ENCODE results near the gene ANGPTL1.

ANGPTL1 gene, protein sequence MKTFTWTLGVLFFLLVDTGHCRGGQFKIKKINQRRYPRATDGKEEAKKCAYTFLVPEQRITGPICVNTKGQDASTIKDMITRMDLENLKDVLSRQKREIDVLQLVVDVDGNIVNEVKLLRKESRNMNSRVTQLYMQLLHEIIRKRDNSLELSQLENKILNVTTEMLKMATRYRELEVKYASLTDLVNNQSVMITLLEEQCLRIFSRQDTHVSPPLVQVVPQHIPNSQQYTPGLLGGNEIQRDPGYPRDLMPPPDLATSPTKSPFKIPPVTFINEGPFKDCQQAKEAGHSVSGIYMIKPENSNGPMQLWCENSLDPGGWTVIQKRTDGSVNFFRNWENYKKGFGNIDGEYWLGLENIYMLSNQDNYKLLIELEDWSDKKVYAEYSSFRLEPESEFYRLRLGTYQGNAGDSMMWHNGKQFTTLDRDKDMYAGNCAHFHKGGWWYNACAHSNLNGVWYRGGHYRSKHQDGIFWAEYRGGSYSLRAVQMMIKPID

GRCh38 chr1:178870944-178871343, at the start of gene ANGPTL1:
TSS of gene ANGPTL1 (minus strand) at chr1:178871077. CDS start at chr1:178865776, 5,301 bp downstream.
- no peak for DNase-seq (ENCODE audit: extremely low read depth in 1 of 2, low read depth in 1 of 2)

DNA sequence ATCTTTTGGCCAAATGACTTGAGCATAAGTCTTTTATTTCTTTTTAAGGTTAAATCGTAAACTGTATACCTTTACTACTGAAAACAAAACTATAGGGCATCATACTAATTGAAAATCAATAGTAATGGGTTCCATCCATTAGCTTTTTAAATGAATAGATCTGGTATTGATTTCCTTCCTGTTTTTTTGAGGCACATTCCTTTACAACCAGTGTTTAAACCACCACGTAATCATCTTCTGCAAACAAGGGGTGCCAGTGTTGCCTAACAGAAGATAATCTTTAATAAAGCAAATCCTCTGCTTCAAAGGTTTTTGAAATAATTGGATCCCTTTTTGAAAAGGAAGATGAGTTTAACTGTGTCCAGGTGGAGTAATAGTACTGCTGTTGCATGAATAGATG, 48.7 kb upstream of the ANGPTL1 start:
- no peak for DNase-seq (ENCODE audit: extremely low read depth in 1 of 2, low read depth in 1 of 2)

DNA sequence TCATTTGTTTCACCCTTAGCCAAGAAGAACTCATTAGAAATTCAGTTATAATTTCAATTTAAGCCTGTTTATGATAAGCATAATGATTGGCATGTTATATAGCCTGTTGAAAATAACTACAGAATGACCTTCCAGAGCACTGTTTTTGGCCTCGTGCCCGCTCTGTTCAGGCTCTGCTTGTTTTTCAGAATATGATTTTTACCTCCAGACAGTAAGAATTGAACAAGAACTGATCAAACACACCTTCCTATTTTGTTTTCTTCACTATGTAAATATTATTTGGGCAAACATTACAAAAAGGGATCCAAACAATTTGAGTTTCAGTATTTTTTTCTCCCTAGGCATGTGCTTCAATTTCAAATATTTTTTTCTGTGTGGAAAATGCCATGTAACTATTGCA, 48.1 kb upstream of the ANGPTL1 start:
- DNase-seq (ENCODE audit: extremely low read depth in 1 of 2, low read depth in 1 of 2), result no peak

GRCh38 chr1:178918308-178918707, 47.4 kb upstream of the ANGPTL1 start:
- DNase-seq (ENCODE audit: extremely low read depth in 1 of 2, low read depth in 1 of 2), result no peak

- DNase-seq (ENCODE audit: extremely low read depth in 1 of 2, low read depth in 1 of 2), result no peak
These were observed 45.7 kb upstream of the ANGPTL1 start for GRCh38 chr1:178916448-178917174.

DNA sequence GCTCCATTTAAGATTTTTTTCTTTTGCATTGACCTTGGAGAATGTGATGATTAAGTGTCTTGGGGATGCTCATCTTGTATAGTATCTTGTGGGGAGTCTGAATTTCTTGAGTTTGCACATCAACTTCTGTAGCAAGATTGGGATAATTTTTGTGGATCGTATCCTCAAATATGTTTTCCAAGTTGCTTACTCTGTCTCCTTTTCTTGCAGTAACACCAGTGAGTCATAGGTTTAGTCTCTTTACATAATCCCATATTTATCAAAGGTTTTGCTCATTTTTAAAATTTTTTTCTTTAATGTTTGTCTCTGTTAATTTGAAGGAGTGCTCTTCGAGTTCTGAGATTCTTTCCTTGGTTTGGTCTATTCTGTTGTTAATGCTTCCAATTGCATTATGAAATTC, 41.7 kb upstream of the ANGPTL1 start:
- DNase-seq (ENCODE audit: extremely low read depth in 1 of 2, low read depth in 1 of 2), result no peak

GRCh38 chr1:178910023-178910422, 39.1 kb upstream of the ANGPTL1 start:
- DNase-seq (ENCODE audit: extremely low read depth in 1 of 2, low read depth in 1 of 2), result no peak

GRCh38 chr1:178908358-178908757, 37.5 kb upstream of the ANGPTL1 start:
- DNase-seq (ENCODE audit: extremely low read depth in 1 of 2, low read depth in 1 of 2), result no peak

- DNase-seq (ENCODE audit: extremely low read depth in 1 of 2, low read depth in 1 of 2), result no peak
These were observed 30.7 kb upstream of the ANGPTL1 start for GRCh38 chr1:178901482-178902125.

DNA sequence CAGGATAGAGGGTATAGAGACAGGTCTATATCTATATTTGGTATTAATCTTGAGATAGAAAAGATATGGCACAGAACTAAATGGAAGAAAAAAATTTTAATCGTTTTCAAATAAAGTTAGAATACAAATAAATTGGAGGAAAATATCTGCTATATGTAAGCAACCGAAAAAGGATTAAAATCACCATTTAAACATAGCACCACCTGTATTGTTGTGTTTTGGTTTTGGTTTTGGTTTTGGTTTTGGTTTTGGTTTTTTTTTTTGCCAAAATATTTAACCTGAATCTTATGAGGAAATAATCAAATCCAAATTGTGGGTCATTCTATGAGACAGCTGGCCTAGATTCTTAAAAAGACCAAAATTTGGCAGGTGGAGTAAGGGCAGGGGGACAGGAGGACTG, 28.5 kb upstream of the ANGPTL1 start:
- no peak for DNase-seq (ENCODE audit: extremely low read depth in 1 of 2, low read depth in 1 of 2)

- no peak for DNase-seq (ENCODE audit: extremely low read depth in 1 of 2, low read depth in 1 of 2)
These were observed 27.5 kb upstream of the ANGPTL1 start for GRCh38 chr1:178898401-178898800.

DNA sequence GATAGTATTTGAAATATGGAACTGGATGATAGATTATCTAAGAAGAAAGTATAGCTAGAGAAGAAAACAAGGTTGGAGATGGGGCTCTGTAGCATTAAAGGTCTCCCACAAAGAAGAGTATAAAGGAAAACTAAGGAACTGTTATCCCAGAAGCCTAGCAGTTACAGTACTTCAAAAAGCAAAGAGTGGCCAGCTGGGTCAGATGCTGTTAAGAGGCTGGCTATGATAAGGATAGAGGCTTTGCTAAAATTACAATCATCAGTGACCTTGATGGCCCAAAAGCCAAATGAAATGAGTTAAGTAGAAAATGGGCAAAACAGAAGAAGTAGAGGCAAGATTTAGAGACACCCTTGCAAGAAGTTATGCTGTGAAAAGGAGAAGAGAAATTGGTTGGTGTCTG, 25.1 kb upstream of the ANGPTL1 start:
- no peak for DNase-seq (ENCODE audit: extremely low read depth in 1 of 2, low read depth in 1 of 2)

GRCh38 chr1:178886551-178886950, 15.7 kb upstream of the ANGPTL1 start:
- no peak for DNase-seq (ENCODE audit: extremely low read depth in 1 of 2, low read depth in 1 of 2)

DNA sequence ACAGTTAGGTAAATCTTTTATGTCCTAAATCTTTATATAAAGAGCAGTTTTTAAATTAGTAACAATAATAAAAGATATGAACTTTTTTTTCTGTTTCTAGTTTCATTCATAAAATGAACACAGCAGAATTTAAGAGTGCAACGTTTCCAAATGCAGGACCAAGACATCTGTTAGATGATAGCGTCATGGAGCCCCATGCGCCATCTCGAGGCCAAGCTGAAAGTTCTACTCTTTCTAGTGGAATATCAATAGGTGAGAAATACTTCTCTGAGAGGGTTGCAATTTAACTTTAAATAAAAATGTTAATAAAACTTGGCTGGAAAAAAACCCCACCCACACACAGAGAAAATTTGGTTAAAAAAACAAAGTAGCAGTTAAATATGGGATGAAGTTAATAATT, 15.0 kb upstream of the ANGPTL1 start:
- no peak for DNase-seq (ENCODE audit: extremely low read depth in 1 of 2, low read depth in 1 of 2)

DNA sequence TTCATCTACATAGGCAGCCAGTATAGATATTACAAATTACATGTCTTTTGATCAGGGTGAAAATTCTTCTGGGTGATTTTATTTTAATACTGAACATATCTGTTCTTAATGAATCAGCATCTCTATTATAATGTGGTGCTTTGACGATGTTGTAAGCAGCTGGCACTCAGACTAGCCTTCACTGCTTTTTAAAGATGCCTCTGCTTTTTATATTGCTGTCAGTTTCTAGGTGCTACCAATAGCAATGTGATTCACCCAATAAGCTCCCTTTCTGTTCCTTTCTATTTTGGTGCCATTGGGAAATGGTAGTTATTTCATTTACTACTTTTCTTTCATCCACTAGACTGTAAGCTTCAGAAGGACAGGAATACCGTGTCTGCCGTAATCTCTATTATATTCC, 11.1 kb upstream of the ANGPTL1 start:
- no peak for DNase-seq (ENCODE audit: extremely low read depth in 1 of 2, low read depth in 1 of 2)

GRCh38 chr1:178877896-178878295, 7.0 kb upstream of the ANGPTL1 start:
- no peak for DNase-seq (ENCODE audit: extremely low read depth in 1 of 2, low read depth in 1 of 2)

DNA sequence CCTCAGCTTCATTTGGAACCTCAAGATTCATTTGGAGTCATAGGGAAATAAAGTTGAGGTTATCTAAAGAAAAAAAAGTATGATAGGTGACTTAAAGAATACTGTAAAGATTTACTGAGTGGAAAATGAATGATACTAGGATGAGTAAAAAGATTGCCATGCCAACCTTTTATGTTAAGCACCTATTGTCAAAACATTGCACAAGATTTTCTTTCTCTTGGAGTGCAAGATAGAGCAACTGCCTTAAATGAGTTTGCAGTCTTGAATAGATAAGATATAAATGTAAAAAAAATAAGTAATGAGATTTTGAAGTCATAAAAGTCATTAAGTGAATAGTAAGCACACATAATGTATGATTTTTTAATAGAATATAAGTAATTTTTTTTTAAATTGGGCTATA, 5.1 kb upstream of the ANGPTL1 start:
- DNase-seq (ENCODE audit: extremely low read depth in 1 of 2, low read depth in 1 of 2), result no peak

GRCh38 chr1:178874966-178875365, 4.1 kb upstream of the ANGPTL1 start:
- no peak for DNase-seq (ENCODE audit: extremely low read depth in 1 of 2, low read depth in 1 of 2)

DNA sequence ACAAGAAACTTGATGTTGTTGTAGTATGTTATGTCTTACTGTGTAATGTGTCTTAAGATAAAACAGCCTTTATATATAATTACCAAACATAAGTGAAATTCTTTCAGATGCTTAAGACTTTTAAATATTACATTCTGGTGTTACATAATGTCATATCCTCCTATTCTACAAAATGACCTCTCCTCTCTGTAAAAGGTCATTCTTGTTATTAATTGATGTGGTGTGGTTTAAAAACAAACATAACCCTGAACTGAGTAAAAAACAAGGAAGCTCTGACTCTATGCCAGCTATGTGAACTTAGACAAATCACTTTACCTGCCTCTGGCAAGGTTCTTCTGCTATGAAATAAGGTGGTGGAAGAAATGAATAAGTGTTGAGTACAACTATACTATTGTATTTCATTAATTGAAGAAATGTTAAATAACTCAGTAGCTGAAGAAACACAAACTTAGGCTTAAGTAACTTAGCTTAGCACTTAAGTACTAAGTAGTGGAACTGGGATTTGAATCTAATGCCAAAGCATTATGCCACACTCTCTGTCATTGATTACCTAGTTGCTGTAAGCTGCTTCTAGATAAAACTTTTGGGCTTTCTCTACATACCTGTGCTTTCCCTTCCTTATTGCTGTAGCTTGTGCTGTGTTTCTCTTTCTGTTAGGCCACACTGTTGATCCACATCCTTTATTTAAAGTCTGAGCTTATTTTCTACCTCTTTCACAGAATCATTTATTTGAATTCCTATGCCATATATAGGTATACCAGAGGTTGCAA, 859 bp upstream of the ANGPTL1 start:
- no peak for DNase-seq (ENCODE audit: extremely low read depth in 1 of 2, low read depth in 1 of 2)

DNA sequence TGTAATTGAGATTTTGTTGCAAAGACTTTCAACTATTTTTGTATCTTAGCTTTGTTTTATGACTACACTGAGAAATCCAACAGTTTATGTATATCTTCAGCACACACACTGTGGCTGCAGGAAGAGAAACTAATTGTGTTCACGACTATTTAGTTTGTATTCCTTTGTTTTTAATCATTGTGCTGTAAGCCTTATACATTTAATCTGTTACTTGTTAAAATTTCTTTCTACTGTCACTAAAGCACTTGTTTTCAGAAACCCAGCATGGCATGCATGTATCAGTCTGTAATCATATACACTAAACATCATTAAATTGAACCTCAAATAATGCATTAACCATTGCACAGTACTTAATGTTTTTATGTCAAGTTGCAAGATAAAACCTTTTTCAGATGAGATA, 656 bp downstream of the ANGPTL1 start:
- no peak for DNase-seq (ENCODE audit: extremely low read depth in 1 of 2, low read depth in 1 of 2)

DNA sequence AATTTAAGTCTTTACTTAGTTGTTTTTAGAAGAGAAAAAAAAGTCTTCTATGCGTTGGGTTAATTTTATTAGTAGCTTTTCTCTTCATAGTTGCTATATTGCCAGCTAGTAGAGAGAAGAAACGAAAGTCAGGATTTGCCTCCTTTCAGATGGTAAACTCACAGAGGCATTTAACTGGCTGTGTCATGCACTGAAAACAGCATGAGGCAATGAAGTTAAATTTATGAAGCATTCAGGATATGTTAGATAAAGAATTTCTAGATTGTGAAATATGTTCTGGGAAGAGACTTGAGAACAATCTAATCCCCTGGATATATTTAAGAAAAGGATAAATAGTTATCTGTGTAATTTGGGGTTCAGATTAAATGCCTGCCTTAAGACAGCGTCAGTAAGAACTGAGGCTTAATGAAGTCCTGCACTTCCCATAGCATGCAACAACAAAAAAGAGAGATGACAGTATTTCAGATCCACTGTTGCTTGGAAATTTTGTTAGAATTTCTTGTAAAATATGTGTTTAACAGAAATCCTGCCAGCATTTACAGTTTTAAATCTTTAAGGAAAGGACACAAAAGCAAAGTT, 1.7 kb downstream of the ANGPTL1 start:
- DNase-seq (ENCODE audit: extremely low read depth in 1 of 2, low read depth in 1 of 2), result no peak
